ENCODE results near the gene FBXW5.

FBXW5 gene

GRCh38 chr9:136952321-136952850, 7.8 kb upstream of the FBXW5 start:
- no peak overlapping the region for H3K4me3 ChIP-seq (ENCODE audit: low read length)
- TF ChIP-seq ZNF274 (IDR thresholded peaks at IDR 0.05; ENCODE audit: low read depth, low read length) = no peak

- H3K4me3 ChIP-seq (ENCODE audit: low read length) = no peak within 1 kb of the TSS
- no peak for TF ChIP-seq ZNF274 (IDR thresholded peaks at IDR 0.05; ENCODE audit: low read depth, low read length)
Observed at GRCh38 chr9:136951541-136952320, 7.2 kb upstream of the FBXW5 start, which contains the start of gene LCN12. TSS of gene LCN12 (plus strand) at chr9:136952273. CDS start at chr9:136952328, 55 bp downstream.

GRCh38 chr9:136950656-136951276, 6.2 kb upstream of the FBXW5 start:
- TF ChIP-seq ZNF274 (IDR thresholded peaks at IDR 0.05; ENCODE audit: low read depth, low read length) = no peak
- H3K4me3 ChIP-seq (ENCODE audit: low read length) = peak overlapping the region; percentile 45; the same call in 1 of the 2 replicates

- no peak for TF ChIP-seq ZNF274 (IDR thresholded peaks at IDR 0.05; ENCODE audit: low read depth, low read length)
- H3K4me3 ChIP-seq (ENCODE audit: low read length) = peak overlapping the region; percentile 45; the same call in 1 of the 2 replicates
Observed at GRCh38 chr9:136949817-136950655, 5.5 kb upstream of the FBXW5 start.

GRCh38 chr9:136949239-136949816, 4.8 kb upstream of the FBXW5 start:
- TF ChIP-seq ZNF274 (IDR thresholded peaks at IDR 0.05; ENCODE audit: low read depth, low read length) = no peak
- H3K4me3 ChIP-seq (ENCODE audit: low read length) = peak overlapping the region; percentile 45; the same call in 1 of the 2 replicates

- H3K4me3 ChIP-seq (ENCODE audit: low read length) = no peak overlapping the region
- TF ChIP-seq ZNF274 (IDR thresholded peaks at IDR 0.05; ENCODE audit: low read depth, low read length) = no peak
Observed at GRCh38 chr9:136947955-136948510, 3.5 kb upstream of the FBXW5 start.

- TF ChIP-seq ZNF274 (IDR thresholded peaks at IDR 0.05; ENCODE audit: low read depth, low read length) = no peak
- H3K4me3 ChIP-seq (ENCODE audit: low read length) = no peak overlapping the region
Observed at GRCh38 chr9:136947028-136947891, 2.7 kb upstream of the FBXW5 start.

- no peak overlapping the region for H3K4me3 ChIP-seq (ENCODE audit: low read length)
- TF ChIP-seq ZNF274 (IDR thresholded peaks at IDR 0.05; ENCODE audit: low read depth, low read length) = no peak
Observed at GRCh38 chr9:136946228-136947027, 1.9 kb upstream of the FBXW5 start.

GRCh38 chr9:136945333-136946227, 1.0 kb upstream of the FBXW5 start:
- no peak overlapping the region for H3K4me3 ChIP-seq (ENCODE audit: low read length)
- no peak for TF ChIP-seq ZNF274 (IDR thresholded peaks at IDR 0.05; ENCODE audit: low read depth, low read length)

GRCh38 chr9:136944212-136944518, 373 bp downstream of the FBXW5 start:
- TF ChIP-seq ZNF274 (IDR thresholded peaks at IDR 0.05; ENCODE audit: low read depth, low read length) = no peak
- peak overlapping the region; percentile 84 for H3K4me3 ChIP-seq (ENCODE audit: low read length)
